Breast epithelium (tissue), 3 donors: Measurements from ENCODE around the gene NUMA1.

Experiments used
- POLR2A ChIP-seq: fragments of 450-650 bp; IDR thresholded peaks from one replicate; pipeline ENCODE4 v1.6.1; 2016; ENCODE audit warnings: antibody characterized with exemption, mild to moderate bottlenecking, moderate library complexity
- POLR2AphosphoS5 ChIP-seq, 3 donors: sonication (generic); formaldehyde crosslinking; IDR thresholded peaks; one replicate each; pipeline ENCODE4 v1.6.1; 2017; ENCODE audit warnings: antibody characterized with exemption in 3 of 3

- TF ChIP-seq POLR2A (no peak), POLR2AphosphoS5 (IDR thresholded peaks at IDR 0.05) (no peak)
These were observed 38.1 kb downstream of the NUMA1 start for GRCh38 chr11:72042064-72042745.
